ENCODE measurements around the gene CD1C.
"Not testable (repeated sequence)": the region's sequence is repeated elsewhere in the genome, so short reads cannot be mapped to it uniquely, and the experiment has no call there.

CD1C gene

DNA sequence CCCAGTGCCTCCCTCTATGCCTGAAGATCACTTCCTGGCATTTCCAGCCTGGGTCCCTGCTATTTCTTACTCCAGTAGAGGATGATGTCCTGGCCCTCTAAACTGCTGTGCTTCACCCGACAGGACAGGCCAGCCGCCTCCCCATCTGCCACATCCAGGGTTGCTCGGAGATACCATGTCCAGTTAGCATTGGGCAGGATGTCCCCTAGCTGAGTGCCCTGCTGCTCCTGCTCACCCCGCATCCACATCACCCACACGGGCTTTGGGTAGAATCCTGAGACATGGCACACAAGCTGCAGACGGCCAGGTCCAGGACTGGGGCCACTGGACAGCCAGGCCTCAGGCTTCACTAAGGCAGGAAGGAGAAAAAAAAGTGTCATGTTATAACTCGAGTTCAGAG is 39.6 kb downstream of the CD1C start:
- DNase-seq: no peak

DNA sequence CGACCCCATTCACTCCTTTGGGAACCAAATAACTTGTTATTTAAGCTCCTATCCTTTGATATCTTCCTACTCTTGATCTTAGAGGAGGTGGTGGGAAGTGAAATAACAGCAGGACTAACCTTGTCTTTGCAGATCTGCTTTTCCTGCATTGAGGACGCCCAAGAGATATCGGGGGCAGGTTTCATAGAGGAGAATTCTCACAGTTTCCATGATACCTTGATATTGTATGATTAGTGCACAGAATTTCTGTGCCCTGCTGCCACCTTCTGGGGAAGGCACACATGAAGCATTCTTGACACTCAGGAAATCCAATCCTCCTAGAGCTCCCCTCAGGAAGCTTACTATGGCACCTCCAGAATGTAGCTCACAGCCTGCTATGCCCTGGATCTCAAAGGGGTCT is 40.0 kb downstream of the CD1C start:
- no peak for DNase-seq

DNA sequence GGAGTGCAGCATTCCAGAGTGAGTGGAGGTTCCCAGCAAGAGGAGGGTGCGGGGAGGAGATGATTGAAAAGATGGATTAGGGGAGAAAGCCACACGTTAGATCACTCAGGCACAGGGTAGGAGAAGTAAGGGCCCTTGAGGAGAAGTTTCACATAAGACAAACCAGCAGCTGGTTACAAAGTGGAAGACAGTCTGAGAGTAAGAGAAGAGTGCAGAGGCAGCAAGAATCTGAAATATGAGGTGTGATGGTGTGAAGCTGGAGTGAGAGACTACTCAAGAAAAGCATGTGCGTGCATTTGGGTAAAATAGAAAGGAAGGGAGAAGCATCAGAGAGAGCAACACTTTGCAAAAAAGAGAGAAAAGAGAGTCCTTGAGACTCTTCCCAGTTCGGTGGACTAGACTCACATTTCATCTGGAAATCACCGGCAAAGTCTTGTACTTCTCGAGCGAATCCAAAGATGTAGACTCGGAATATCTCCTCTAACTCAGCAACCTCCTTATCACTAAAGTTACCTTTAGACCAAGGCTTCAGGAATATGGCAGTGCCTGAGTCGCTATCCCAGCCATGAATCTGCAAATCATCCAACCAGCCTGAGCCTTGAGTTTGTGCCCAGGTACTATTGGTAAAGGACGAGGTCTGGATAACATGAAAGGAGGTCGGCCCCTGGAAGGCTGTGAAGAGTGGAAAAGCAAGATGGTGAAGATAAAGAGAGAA is 40.8 kb downstream of the CD1C start:
- DNase-seq: no peak

DNA sequence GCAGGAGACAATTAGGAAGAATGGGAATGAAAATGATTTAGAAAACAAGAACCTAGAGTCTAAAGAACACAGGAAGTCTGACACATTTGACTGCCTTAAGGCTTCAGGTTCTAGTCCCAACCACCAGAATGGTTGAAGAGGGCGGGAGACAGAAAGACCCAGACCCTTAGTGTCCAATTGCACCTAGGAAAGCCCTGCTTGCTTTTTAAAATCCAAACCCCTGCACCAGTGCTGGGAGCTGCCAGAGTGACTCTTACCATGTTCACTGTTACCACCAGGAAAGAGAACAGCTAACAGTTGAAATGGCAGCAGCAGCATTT is 41.3 kb downstream of the CD1C start:
- DNase-seq: no peak

DNA sequence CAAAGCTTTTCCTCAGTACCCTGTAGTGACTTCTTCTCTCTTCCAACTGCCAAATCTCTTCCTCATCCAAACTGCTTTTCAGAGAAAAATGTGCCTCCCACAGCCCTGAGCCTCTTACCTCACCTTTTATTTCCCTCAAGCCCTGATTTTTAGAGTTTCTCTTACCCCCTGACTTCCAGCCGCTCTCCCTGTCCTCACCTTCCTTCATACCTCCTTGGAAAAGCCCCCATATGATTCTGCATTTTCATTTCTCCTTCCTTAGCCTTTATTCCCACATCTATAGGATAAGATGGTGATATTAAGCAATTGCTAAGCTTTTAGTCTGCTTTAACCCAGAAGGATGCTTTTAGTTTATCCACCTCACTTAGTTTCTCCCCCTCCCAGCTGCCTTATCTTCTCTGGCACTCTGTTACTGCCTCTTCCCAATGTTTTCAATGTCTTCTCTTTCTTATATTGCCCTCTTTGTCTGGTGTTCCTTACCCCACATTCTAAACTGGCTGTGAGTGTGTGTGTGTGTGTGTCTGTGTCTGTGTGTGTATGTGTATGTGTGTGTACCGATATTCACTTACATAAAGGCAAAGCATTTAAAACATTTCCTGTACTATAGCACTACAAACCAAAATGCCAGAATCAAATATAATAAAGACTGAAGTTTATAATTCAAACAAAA is 41.9 kb downstream of the CD1C start, which contains the start of gene CD1B:
Gene CD1B (minus strand): TSS at position 51 of the 670 bp plus-strand sequence. CDS start 108 bp downstream, outside the sequence.
- no peak for DNase-seq

DNA sequence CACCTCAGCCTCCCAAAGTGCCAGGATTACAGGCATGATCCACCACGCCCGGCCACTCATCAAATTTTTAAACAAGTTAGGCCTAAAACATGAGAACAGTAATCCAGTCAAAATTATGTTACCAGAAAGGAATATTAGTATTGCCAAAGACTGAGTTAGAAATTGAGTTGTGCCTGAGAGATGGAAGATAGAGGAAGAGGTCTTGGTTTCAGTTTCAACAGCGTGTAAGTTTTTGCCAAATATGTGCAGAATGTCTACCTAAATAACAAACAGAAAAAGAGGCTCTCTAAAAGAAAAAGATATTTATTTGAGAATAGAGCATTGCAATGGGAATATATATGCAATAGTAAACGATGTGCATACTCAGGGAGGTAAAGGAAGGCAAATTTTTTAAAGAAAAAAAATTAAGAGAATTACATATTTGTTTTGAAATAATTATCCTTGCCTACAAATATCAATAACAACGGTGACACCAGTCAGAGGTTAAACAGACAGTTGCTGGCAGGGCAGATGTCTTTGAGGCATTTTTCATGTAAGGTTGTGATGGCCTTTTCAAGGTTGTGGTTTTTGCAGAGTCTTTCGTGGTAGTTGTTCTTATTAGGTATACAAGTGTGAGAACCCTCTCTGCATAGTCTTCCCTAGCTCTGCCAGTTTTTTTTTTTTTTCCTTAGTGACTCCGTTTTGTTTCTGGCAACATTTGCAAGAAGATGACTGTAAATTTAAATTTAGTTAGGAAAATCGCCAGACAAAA is 43.9 kb downstream of the CD1C start:
- DNase-seq: no peak

DNA sequence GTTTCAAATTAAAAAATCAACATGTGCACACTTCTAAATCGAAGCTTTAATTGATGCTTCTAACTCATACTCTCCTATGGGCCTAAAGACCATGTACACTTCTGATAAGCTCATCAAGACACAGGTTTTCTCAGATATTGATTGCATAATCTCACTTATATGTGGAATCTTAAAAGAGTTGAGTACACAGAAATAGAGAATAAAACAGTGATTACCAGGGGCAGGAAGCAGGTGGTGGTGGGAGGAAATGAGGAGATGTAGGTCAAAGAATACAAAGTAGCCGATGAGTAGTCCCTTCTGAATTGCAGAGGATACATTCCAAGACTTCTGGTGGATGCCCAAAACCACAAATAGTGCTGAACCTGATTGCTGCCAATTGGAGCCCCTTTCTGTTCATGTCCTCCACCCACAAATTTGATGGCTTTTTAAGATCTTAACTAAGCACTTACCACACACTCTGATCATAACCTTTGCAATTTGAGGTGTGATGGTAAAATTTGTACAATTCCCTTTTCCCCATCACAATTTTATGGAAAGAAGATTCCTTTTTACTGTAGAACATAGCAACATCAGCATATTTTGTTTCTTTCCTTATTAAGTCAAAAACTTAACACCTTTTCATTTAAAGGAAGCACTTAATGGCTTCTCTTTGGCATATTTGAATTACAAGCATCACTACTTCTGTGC is 44.9 kb downstream of the CD1C start:
- no peak for DNase-seq

DNA sequence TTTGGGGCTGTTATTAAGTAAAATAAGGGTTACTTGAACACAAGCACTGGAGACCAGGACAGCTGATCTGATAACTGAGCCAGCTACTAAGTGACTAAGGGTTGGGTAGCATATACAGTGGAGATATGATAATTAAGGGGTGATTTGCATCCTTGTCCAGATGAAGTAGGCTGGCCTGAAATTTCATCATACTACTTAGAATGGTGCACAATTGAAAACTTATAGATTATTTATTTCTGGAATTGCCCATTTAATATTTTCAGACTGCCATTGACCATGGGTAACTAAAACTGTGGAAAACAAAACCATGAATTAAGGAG is 45.5 kb downstream of the CD1C start:
- no peak for DNase-seq

DNA sequence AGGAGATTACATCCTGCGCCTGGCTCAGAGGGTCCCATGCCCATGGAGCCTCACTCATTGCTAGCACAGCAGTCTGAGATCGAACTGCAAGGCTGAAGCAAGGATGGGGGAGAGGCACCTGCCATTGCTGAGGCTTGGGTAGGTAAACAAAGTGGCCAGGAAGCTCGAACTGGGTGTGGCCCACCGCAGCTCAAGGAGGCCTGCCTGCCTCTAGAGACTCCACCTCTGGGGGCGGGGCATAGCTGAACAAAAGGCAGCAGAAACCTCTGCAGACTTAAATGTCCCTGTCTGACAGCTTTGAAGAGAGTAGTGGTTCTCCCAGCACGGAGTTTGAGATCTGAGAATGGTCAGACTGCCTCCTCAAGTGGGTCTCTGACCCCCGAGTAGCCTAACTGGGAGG is 46.7 kb downstream of the CD1C start:
- not testable (repeated sequence) for DNase-seq

Data from fibroblast of skin of back (primary cell).